Measurements from ENCODE around the gene ASMT.
"Not testable (repeated sequence)": the region's sequence is repeated elsewhere in the genome, so short reads cannot be mapped to it uniquely, and the experiment has no call there.

ASMT gene

DNA sequence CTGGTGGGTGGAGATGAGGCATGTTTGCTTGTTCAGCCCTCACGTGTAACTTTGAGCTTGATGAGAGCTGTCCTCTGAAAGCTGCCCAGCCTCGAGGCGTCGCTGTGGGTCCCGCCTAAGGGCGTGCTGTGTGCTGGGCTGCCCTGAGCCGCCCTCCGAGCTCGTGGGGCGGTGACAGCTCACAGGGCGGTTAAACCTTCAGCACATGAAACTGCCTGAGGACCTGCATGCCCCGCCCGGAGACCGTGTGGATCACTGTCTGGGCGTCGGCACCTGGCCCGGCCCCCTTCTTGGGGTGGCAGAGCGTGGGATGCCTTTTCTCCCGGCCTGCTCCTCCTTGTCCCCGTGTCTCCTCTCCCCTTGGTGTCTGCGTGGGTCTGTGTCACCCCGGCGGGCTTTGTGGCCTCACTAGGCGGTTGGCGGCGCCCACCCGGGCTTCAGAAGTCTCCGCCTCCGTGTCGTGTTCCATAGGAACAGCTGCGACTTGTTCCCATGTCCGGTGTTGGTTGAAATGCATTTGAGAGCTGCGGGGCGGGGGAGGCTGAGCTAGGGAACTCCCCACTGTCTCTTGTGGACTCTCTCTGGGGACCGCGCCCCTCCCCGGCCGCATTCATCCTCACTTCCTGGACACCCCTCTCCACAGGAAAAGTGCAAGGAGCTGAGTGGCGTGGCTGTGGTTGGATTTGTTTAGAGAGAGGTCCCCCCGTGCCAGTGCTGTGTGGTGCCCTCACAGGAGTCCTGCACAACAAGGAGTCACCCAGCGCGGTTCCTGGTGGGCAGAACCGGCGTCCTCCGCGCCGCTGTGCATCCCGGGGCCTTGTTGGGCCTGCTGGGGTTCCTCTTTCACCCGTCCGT, 16.6 kb upstream of the ASMT start:
- no peak for DNase-seq (ENCODE audit: low read depth in 2 of 2)

DNA sequence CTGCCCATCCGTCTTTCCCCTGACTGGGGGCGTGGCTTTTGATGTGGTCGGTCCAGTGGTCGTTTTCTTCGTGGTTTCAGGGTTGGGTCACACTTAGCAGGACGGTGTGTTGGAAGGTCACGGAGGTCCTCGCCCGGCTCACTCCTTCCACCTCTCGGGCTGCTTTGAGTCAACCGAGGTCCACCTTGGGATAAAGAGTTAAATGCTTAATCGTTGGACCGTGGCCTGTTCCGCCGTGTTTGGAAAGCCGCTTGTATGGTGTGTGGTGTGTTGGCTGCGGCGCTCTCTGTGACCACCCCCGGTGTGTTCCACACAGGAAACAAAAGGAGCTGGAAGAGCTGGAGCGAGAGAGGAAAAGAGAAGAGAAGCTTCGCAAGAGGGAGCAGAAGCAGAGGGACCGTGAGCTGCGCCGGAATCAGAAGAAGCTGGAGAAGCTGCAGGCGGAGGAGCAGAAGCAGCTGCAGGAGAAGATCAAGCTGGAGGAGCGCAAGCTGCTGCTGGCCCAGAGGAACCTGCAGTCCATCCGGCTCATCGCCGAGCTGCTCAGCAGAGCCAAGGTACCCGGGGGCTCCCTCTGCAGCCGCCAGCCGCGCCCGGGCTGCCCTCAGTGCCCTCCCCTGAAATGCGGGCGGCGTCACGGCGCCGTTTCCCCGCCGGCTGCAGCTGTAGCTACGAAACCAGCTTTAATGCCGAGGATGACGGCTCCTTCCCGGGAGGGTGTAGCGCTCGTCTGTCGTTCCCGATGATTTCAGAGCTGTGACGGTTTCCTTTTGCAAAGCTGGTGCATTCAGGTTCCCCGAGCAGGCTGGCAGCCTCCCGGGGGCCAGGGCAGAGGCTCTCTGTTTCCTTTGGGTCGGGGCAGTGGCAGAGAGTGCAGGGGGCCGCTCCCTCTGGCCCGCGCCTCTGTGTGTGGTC, 15.7 kb upstream of the ASMT start:
- DNase-seq (ENCODE audit: low read depth in 2 of 2), result no peak

DNA sequence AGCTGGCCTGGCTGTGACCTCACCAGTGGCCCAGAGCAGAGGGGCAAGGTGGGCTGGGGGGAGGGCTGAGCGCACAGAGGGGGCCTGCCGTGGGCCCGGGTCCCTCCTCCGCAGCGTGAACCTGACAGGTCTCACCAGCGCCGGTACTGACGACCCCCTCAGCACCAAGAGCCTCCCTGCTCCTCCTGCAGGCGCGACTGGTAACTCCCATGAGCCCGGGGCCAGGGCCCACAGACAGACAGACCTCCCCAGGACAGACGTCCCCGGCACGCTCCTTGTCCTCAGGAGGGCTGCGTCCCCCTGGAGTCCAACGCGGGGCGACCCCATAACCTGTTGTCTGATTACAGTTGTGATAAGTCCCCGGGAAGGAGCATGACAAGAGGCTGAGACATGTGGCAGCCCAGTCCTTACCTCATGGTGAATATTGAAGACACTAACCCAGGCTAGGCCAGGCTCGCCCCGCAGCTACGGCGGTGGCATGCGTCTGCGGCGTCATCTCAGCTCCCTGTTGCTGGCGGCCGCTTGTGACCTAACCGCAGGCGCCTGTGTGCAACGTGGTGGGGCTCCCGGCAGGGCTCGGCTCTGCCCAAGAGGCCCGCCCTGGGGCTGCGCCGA, 15.0 kb upstream of the ASMT start:
- DNase-seq (ENCODE audit: low read depth in 2 of 2), result no peak

DNA sequence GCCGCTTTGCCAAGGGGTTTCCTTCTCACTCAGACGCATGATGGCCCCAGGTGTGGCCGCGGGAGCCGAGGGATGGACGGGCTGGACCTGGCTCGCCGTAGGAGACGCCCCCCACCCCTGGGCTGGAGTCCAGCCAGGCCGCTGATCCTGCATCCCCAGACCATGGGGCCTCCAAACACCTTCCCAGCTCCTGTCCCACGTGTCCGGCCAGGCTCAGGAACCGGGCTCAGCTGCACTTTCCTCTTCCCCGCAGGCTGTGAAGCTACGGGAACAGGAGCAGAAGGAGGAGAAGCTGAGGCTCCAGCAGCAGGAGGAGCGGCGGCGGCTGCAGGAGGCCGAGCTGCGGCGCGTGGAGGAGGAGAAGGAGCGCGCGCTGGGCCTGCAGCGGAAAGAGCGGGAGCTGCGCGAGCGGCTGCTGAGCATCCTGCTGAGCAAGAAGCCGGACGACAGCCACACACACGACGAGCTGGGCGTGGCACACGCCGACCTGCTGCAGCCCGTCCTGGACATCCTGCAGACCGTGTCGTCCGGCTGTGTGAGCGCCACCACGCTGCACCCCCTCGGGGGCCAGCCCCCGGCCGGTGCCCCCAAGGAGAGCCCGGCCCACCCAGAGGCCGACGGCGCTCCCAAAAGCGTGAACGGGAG, 14.3 kb upstream of the ASMT start:
- DNase-seq (ENCODE audit: low read depth in 2 of 2), result no peak

DNA sequence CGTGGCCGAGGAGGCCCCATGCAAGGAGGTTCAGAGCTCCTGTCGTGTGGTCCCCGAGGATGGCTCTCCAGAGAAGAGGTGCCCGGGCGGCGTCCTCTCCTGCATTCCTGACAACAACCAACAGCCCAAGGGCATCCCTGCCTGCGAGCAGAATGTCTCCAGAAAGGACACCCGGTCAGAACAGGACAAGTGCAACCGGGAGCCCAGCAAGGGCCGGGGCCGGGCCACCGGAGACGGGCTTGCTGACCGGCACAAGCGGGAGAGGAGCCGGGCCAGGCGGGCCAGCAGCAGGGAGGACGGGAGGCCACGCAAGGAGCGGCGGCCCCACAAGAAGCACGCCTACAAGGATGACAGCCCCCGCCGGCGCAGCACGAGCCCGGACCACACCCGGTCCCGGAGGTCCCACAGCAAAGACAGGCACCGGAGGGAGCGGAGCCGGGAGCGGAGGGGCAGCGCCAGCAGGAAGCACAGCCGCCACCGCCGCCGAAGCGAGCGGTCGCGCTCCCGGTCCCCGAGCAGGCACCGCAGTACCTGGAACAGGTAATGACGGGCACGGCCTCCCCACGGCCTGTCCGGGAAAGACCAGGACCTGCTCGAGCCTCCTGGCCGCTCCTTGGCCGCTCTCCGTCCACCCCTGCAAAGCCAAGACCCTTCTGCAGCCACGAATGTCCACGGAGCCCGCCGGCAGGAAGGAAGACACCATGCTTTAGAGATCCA, 13.7 kb upstream of the ASMT start:
- DNase-seq (ENCODE audit: low read depth in 2 of 2), result no peak

DNA sequence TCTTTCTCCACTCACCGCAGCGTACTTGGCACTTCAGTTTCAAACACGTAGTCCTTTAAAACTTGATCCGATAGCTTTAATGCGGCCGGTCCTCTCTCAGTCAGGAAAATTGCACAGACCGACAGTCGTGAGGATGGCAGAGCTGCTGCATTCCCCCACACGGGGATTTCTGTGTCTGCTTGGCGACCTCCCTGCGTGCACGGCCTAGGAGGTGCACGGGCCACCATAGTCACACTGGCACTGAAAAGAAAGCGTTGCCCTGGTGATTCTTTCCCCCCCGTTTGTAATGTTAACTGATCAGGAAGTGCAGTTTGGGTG, 13.1 kb upstream of the ASMT start:
- DNase-seq (ENCODE audit: low read depth in 2 of 2), result no peak

DNA sequence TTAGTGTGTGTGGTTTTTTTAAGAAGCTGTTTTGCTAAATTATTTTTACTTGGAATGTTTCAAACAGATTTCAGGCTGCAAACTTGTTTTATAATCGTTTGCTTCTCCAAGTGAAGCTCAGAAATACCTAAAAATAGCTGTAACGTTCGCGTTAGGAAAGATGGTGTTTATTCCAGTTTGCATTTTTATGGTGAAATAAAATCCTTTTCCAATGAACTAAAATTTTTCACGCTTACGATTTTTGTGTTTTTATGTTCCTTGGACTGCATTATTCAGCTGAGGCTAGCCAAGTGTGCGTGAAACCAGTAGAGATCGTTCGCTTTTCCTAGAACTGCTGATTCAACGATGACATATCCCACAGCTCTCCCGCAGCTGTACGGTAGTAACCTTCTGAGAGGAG, 12.6 kb upstream of the ASMT start:
- DNase-seq (ENCODE audit: low read depth in 2 of 2), result no peak

DNA sequence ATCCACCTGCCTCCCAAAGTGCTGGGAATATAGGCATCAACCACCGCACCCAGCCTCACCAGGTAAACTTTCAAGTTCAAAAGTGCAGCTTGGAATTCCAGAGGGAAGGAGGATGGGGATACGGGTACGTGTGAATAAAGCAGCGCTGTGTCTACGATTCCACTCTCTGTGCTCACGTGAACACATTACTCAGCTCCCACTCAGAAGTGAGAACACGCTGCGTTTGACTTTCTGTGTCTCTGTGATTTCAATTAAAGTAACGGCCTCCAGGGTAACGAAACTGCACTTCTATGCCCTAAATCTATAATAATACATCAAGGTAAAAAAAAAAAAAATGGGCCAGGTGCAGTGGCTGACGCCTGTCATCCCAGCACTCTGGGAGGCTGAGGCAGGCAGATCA, 8.4 kb upstream of the ASMT start:
- DNase-seq (ENCODE audit: low read depth in 2 of 2), result no peak

DNA sequence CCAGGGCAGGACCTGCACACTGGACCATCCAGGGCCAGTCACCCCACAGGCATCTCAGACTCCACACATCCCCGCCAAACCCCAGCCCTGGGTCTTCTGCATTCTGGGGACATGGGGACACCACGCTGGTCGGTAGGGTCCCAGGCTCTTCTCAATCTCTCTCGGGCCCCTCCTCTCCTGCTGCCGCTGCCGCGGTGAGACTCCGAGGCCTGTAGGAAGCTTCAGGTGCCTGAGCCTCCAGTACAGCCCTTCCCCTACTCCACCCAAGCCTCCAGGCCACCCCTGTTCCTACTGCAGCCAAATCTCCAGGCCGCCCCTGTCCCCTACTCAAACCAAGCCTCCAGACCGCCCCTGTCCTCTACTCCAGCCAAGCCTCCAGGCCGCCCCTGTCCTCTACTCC, 5.5 kb upstream of the ASMT start:
- no peak for DNase-seq (ENCODE audit: low read depth in 2 of 2)

DNA sequence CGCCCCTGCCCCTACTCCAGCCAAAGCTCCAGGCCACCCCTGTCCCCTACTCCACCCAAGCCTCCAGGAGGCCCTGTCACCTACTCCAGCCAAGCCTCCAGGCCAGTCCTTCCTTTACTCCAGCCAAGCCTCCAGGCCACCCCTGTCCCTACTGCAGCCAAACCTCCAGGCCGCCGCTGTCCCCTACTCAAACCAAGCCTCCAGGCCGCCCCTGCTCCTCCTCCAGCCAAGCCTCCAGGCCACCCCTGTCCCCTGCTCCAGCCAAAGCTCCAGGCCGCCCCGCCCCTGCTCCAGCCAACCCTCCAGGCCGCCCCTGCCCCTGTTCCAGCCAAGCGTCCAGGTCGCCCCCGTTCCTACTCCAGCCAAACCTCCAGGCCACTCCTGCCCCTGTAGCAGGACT, 5.1 kb upstream of the ASMT start:
- no peak for DNase-seq (ENCODE audit: low read depth in 2 of 2)

DNA sequence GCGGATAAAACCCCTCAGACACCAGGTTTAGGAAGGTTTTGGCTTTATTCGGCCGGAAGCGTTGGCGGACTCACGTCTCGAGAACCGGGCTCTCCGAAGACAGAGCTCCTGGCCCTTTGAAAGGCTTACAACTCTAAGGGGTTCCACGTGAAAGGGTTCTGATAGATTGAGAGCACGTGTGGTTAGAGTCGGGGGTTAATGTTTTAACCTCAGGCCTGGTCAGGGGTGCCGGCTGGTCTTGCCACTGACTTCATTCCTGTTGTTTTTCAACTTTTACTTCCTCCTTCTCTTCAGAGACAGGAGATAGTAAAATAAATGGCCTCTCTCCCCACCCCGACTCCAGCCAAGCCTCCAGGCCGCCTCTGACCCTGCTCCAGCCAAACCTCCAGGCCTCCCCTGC, 4.7 kb upstream of the ASMT start:
- no peak for DNase-seq (ENCODE audit: low read depth in 2 of 2)

DNA sequence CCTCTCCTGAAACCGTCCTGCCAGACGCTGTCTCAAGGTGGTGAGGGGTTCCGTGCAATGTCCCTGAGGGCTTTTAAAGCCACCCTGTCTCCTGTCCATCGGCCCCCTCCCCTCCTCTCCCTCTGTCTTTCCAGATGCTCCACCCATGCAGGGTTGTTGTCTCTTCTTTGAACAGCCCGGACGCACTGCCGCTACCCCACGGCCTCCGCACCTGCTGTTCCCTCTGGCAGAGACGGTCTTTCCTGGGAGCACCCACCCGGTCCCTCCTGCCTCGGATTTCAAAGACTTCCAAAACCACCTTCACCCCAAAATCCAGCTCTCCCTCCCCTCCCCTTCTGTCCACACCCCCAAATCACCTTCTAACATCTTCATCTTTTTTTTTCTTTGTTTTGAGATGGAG, 4.1 kb upstream of the ASMT start:
- no peak for DNase-seq (ENCODE audit: low read depth in 2 of 2)

DNA sequence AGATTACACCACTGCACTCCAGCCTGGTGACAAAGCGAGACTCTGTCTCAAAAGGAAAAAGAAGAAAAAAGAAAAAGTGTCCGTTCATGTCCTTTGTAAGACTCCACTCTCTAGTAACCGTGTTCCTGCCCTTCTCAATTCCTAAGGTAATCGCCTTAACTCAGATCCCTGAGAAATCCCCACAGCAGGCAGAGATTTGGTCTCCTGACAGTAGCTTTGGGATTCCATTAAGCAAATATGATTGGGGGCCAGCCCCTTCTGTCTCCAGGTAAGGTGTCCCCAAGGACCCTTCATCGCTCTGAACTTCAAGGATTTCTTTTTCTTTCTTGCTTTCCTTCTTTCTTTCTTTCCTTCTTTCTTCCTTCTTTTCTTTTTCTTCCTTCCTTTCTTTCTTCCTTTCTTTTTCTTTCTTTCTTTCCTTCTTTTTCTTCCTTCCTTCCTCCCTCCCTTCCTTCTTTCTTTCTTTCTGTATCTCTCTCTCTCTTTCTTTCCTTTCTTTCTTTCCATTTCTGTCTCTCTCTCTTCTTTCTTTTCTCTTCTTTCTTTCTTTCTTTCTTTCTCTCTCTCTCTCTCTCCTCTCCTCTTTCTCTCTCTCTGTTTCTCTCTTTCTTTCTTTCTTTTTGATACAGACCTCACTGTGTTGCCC, 2.1 kb upstream of the ASMT start:
- DNase-seq (ENCODE audit: low read depth in 2 of 2), result no peak

DNA sequence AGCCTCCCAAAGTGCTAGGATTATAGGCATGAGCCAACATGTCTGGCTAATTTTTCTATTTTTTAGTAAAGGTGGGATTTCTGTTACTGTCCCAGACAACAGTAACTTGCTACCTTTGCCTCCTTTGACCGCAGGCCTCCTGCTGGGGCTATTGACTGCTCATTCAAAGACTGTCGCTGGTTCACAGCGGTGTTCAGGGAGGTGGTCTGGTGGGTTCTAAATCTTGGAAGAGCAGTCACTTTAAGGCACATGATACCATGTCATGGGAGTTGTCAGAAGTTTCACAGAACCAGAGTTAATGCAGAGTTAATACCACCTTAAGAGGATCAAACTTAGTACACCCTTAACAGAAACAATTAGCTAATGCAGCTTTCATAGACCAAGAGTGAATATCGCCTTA, 3.8 kb downstream of the ASMT start:
- no peak for DNase-seq (ENCODE audit: low read depth in 2 of 2)

DNA sequence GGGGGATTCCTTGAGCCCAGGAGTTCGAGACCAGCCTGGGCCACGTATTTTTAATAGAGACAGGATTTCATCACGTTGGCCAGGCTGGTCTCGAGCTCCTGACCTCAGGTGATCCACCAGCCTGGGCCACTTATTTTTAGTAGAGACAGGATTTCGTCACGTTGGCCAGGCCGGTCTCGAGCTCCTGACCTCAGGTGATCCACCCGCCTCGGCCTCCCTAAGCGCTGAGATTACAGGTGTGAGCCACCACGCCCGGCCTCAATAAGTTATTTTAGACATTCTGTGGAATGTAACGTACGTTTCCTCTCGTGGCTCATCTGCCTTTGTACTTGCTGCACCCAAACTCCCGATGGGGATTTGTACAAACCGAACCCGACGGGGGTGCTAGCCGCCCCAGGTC, 8.8 kb downstream of the ASMT start:
- DNase-seq (ENCODE audit: low read depth in 2 of 2), result no peak

DNA sequence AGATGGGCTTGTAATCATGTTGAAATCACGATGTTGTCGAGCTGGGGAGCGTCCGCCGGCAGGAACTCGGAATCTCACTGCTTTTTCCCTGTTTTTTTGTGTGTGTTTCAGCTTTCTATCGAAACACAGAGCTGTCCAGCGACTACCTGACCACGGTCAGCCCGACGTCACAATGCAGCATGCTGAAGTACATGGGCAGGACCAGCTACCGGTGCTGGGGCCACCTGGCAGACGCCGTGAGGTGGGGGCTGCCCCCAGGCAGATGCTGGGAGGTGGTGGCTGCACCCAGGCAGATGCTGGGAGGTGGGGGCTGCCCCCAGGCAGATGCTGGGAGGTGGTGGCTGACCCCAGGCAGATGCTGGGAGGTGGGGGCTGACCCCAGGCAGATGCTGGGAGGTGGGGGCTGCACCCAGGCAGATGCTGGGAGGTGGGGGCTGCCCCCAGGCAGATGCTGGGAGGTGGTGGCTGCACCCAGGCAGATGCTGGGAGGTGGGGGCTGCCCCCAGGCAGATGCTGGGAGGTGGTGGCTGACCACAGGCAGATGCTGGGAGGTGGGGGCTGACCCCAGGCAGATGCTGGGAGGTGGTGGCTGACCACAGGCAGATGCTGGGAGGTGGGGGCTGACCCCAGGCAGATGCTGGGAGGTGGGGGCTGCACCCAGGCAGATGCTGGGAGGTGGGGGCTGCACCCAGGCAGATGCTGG, 9.4 kb downstream of the ASMT start:
- DNase-seq (ENCODE audit: low read depth in 2 of 2), result not testable (repeated sequence)

DNA sequence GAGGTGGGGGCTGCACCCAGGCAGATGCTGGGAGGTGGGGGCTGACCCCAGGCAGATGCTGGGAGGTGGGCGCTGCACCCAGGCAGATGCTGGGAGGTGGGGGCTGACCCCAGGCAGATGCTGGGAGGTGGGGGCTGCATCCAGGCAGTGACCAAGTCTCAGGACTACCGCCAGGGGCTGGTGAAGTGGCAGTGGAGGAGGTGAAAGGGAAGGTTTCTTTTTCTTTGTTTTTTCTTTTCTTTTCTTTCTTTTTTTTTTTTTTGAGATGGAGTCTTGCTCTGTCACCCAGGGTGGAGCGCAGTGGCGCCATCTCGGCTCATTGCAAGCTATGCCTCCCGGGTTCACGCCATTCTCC, 10.0 kb downstream of the ASMT start:
- not testable (repeated sequence) for DNase-seq (ENCODE audit: low read depth in 2 of 2)

DNA sequence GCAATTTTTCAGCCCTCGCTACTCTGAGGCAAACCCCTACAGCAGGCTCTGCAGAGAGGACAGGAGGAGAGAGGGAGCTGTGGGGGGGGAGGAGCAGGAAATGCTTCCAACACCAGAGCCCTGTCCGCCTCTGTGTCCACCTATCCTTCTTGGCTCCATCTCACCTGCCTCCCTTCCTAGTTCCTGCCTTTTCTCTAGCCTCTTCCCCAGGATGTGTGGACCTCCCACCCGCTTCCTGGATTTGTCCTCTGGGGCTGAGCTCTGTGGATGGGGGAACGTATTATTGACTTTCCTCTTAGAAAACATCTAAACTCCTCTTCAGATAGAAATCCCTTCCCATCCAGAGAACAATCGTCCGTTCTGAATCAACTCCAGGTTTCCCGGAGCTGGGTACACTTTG, 14.4 kb downstream of the ASMT start:
- DNase-seq (ENCODE audit: low read depth in 2 of 2), result no peak

DNA sequence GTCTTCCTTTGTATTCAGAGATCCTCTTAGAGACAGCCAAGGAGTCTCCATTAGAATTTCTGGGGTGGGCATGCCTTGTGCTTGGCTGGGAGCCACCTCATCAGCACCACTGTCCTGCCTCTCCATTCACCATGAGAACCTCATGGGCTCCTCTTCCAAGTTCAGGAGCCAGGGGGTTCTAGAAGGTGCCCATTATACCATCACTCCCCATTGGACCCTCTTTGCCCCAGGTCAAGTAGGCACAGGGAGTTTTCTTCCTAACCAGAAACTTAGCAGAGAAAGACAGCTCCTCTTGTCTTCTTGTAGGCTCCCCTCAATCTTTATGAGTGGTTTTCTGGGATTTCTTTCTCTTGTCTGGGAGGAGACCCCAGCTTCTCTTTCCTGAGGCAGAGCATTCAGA, 31.1 kb downstream of the ASMT start:
- DNase-seq (ENCODE audit: low read depth in 2 of 2), result no peak

DNA sequence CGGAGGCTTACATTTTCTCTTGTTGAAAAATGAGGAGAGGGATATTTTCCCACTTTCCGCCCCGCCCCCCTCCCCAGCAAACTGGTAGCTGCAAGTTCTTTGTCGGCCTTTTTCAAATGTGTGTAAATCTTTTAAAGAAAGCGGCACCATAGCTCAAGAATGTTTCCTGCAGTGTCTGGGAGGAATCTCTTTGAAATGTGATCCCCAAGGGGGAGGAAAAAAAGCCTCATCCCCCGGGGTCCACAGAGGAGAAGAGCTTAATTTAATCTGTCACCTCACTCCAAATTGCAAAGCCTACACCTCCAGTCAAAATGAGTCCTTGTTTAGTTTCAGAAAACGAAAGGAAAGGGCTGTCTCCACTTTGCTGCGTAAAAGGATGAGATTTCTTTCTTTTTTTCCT, 34.8 kb downstream of the ASMT start:
- DNase-seq (ENCODE audit: low read depth in 2 of 2), result no peak

Measured in stimulated activated CD8-positive, alpha-beta memory T cell treated with anti-CD3 and anti-CD28 coated beads, Interleukin-7, amount 100 ng/mL, for 4 hours (primary cell).